ENCODE results near the gene HSDL1. TPM values are rescaled to one million over a fixed set of nuclear protein-coding genes. Genes with fewer than 3 reads are reported as not detected.
A peak's percentile ranks its signal among the peaks of the same experiment; 100 is the strongest.

Gene HSDL1
- total and polyA plus RNA-seq, 10 of the 15 experiments (the other 5 are each of a cell fraction or from before 2014, with no cell fraction given): 2.0 to 13.4 (median 5.6) TPM

DNA sequence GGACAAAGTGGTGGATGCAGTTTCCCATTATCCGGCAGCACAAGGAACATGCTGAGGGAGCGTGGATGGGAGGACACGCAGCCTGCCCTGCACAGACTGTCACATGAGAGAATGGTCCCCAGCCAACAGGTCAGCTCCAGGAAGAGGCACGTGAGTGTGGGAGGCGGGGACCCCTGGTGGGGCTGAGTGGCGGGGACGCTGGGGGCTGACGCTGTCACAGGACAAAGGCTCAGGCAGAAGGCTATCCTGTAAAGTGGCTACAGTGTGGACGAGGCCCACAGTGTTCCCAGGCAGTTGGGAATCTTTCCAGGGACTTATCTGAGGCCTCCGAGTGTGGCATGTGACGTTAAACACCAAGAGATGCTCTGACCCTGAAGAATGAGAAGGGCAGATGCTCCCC is 58.6 kb downstream of the HSDL1 start:
- no peaks in the 10 kb centered on the region for H3K9me3 ChIP-seq (replicated peaks; ENCODE audit: control insufficient read depth, insufficient read depth, low read length)
- 96% methylated on average over 11 of the region's 11 CpGs for WGBS (ENCODE audit: insufficient coverage, insufficient replicate concordance, low lambda C conversion rate, missing lambda C conversion rate)
- in situ Hi-C loops (cut with MboI): loop anchor here (5.0 kb wide), 2 partner anchors 56 to 101 kb away; partner anchors contain the start of gene TAF1C
- H3K4me3 ChIP-seq: no peak overlapping the region
- no peak for ATAC-seq
- H3K4me1 ChIP-seq (ENCODE audit: control insufficient read depth, insufficient read depth, low read length): peaks cover 49% of the 10 kb centered on the region
- H3K79me2 ChIP-seq (ENCODE audit: control insufficient read depth, insufficient read depth, low read length): no peaks in the 10 kb centered on the region
- ChIA-PET CTCF (interaction anchor here (0.6 to 7.9 kb wide), 12 partner anchors 20 to 421 kb away, joined by 3 to 102 read pairs (median 6); partner anchors contain the start of genes ADAD2, MBTPS1 and TAF1C), SMC1A (ENCODE audit: uncharacterized antibody, unreplicated experiment) (interaction anchor here (0.9 to 7.1 kb wide), 9 partner anchors 17 to 101 kb away, joined by 3 to 61 read pairs (median 5); partner anchors contain the start of genes MBTPS1 and TAF1C), POLR2A (no interaction called here), RAD21 (ENCODE audit: unreplicated experiment) (interaction anchor here (0.7 to 7.3 kb wide), 5 partner anchors 21 to 101 kb away, joined by 3 to 49 read pairs (median 9); partner anchors contain the start of genes MBTPS1 and TAF1C)
- no peak for DNase-seq (ENCODE audit: low read depth, low spot score)
- no peaks in the 10 kb centered on the region for H3K27me3 ChIP-seq (replicated peaks in 1 of 2; ENCODE audit: control insufficient read depth in 2 of 2, insufficient read depth in 2 of 2, low read length in 1 of 2)
- peak overlapping the region; percentile 49 for H3K4me2 ChIP-seq (ENCODE audit: control insufficient read depth, insufficient read depth)
- no TSS peak for BruUV-seq (replicated peaks)
- H3K9ac ChIP-seq (ENCODE audit: control insufficient read depth, insufficient read depth, low read length): no peak overlapping the region
- no peak overlapping the region for H2AFZ ChIP-seq (ENCODE audit: control insufficient read depth, low read depth, low read length)
- intact Hi-C loops (cut with micrococcal nuclease; ENCODE audit: unreplicated experiment): loop anchor here (5.0 kb wide), 1 partner anchor 221 kb away; no protein-coding TSS in a partner anchor
- no peak for TF ChIP-seq SREBF2 (IDR thresholded peaks at IDR 0.05; ENCODE audit: low read length)
- TF ChIP-seq, protein P1, sequence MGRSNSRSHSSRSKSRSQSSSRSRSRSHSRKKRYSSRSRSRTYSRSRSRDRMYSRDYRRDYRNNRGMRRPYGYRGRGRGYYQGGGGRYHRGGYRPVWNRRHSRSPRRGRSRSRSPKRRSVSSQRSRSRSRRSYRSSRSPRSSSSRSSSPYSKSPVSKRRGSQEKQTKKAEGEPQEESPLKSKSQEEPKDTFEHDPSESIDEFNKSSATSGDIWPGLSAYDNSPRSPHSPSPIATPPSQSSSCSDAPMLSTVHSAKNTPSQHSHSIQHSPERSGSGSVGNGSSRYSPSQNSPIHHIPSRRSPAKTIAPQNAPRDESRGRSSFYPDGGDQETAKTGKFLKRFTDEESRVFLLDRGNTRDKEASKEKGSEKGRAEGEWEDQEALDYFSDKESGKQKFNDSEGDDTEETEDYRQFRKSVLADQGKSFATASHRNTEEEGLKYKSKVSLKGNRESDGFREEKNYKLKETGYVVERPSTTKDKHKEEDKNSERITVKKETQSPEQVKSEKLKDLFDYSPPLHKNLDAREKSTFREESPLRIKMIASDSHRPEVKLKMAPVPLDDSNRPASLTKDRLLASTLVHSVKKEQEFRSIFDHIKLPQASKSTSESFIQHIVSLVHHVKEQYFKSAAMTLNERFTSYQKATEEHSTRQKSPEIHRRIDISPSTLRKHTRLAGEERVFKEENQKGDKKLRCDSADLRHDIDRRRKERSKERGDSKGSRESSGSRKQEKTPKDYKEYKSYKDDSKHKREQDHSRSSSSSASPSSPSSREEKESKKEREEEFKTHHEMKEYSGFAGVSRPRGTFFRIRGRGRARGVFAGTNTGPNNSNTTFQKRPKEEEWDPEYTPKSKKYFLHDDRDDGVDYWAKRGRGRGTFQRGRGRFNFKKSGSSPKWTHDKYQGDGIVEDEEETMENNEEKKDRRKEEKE (IDR thresholded peaks at IDR 0.05): no peak
- TF ChIP-seq ZNF24 (IDR thresholded peaks at IDR 0.05): no peak
- TF ChIP-seq ZNF217 (IDR thresholded peaks at IDR 0.05): no peak
- TF ChIP-seq EED (IDR thresholded peaks at IDR 0.05; ENCODE audit: low read depth): 0 out of 2 replicates have a peak, but pooled peaks have one; percentile 11
- no peak for TF ChIP-seq BRCA1 (IDR thresholded peaks at IDR 0.05; ENCODE audit: low read depth, low read length)
- H4K20me1 ChIP-seq (ENCODE audit: control insufficient read depth, insufficient read depth): peaks cover 10% of the 10 kb centered on the region
- peaks cover 18 to 43% of the 10 kb centered on the region in 2 experiments for H3K36me3 ChIP-seq (ENCODE audit: control insufficient read depth in 2 of 2, insufficient read depth in 2 of 2, low read length in 1 of 2)
- H3K27ac ChIP-seq (ENCODE audit: control insufficient read depth, insufficient read depth): peak overlapping the region; percentile 8; the same call in 1 of the 2 replicates
- no peak for FAIRE-seq
